Right kidney (tissue), 1 donor: Measurements from ENCODE around the gene NPHP4.

Experiments
- DNase-seq: peaks from one replicate; pipeline ENCODE4 v3.0.0-alpha.2; 2016

The NPHP4 gene

DNA sequence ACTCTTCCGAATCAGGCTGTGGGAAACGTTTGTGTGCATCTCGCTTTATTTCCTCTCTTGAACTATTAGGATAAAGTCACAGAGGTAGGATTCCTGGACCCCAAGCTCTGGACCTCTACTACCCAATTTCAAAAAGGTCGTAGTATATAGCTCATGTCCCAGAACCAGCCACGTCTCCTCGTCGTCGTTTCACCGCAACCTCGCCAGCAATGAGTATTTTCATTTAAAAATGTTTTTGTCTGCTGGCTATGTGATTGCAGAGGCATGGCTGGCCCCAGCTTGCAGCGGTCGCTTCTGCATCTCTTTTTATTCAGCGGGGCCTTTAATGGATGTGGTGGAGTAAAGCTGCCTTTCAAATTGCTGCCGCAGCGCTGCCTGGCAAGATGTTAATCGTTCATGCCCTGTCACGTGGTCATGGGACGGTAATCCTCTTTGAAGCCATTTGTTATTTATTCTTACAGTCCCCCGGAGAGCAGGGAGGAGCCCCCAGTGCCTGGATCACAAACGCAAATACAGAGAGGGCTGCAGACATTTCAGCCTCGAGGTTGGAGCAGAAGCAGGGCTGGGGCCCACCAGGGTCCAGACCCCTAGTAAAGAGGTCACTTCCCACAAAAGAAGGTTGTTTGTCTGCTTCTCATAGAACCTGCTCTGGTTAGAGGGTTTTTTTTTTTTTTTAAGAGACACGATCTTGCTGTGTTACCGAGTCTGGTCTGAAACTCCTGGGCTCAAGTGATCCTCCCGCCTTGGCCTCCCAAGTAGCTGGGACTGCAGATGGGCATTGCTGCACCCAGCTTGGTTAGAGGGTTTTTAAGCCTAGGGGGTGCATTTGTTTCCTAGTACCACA lies 11.6 kb upstream of the NPHP4 start:
- DNase-seq = peak; percentile 23

DNA sequence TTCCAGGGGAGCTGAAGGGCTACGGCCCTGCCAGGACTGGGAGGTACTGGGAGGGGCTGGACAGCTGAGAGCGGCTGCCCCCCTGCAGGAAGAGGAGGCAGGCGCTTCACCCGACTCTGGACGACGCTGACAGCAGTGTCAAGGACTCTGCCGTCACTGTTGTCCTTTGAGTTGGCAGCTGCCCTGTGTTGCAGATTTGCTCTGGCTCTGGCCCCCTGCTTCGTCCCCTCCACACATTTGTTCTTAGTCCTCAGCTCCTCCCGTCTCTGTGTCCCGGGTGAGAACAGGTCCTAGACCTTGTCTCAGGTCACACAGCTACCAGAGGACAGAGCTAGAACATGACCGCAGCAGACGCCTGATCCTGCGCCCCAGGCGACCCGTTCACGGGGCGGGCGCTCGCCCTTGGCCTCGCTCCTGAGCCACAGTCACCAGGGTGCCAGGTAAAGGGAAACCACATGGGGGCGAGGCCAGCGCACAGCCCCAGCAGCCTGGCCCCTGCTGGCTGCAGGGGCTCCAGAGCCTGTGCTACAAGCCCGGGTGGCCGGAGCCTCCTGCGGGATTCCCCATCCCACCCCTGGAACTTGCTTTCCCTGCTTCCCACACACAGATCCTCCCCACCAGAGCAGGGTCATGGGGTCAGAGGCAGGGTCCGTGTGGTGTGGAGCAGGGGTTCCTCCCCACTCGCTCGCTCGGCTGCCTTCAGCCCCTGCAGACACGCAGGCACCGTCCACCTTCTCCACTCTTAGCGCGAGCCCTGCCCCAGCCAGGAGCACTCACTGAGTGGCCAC lies 10.7 kb upstream of the NPHP4 start:
- peak; percentile 25 for DNase-seq

DNA sequence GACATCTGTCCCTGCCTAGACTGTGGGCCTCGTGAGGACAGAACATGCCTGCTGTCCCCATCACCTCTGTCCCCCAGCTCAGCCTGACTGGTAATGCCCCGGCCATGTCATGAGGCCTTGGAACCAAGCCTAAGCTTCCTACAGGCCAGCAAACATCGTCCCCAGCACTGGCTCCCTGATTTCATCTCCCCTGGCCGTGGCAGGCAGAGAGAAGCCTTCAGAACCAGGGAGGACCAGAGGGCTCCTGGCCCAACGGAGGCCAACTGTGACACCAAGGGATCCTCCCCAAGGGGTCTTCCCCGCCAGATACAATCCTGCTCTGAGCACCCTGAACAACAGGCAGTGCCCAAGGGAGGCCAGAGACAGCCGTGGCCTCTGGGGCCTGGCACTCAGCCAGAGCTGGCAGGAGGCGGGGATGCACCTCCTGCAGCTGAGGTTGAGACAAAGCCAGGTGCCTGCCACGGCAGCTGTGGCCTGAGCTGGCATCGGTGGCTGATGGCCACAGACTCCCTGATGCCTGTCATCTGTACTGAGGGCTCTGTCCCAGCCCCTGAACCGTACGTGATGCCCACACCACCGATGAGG lies 9.9 kb upstream of the NPHP4 start:
- no peak for DNase-seq

DNA sequence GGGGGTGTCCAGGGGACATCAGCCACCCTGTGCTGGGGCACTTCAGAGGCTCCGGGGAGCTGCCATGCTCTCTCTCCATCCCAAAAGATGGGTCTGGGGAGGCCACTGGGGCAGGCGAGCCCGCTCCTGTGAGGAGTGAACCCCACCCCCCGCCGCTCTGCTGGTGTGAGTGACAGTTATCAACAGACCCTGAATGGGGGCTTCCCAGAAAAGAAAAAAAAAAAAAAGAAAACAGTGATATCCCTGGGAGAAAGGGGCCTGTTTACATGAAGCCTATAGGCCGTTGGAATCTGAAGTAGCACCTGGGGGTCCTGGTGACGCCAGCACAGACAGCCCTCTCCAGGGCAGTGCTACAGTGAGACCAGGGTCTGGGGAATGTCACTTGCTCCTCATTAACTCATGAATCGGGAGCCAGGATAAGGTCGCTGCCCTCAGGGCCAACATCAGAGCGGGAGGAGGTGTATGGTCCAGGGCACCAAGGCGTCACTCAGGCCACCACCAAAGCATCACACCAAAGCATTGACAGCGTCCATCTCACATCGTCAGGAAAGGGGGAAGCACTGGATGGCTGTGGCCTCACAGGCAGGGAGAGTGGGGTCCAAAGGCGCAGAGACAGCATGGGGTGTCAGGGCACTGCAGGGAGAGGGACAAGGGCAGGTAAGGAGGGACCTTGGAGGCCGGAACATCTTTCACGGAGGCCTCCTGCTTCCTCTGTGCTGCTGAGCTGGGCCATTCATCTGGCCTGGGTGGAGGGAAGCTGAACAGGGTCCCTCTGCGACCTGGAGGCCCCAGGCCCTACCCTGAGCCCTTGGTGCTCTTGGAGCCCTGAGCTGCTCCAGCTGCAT lies 8.4 kb upstream of the NPHP4 start:
- no peak for DNase-seq

DNA sequence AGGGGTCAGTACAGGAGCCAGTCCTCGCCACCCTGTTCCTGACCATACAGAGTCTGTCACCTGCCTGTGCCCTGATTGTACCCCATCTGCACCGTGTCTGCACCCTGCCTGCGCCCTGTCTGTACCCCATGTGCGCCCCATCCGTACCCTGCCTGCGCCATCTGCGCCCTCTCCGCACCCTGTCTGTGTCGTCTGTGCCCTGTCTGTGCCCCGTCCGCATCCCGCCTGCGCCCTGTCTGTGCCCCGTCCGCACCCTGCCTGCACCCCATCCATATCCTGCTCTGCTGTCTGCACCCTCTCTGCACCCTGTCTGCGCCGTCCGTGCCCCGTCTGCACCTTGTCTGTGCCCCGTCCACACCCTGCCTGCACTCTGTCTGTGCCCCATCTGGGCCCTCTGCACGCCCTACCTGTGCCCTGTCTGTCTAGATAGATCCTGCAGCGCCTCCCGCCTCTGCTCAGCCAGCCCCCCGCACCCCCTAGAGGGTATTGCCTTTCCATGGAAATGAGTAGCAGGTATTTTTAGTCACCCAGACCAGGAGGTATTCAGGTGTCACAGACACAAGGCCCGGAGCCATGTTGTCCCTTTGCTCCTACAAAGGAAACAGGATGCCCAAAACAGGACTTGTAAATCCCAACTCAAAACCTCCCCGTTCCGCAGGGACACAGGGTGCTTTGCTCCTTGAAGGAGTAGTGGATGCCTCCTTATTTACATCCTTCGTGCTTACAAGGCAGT lies 7.7 kb upstream of the NPHP4 start:
- DNase-seq = no peak

DNA sequence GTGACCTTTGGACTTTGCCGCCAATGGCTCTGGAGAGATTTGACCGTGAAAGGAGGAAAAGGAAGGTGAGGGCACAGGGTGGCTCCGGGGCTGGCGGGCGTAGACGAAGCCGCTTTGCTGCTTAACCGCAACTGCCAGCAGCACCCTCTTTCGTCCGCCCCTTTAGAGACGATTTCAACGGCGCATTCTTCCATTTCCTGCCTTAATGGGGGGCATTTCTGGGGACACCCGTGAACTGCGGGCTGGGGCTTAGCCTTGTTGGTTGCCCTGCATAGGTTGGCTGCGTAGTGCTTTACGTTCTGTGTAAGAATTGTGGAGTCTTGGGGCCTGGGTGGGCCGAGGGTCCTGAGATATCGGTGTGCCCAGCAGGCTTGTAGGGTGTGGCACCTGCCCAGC lies 6.7 kb upstream of the NPHP4 start:
- DNase-seq = no peak

DNA sequence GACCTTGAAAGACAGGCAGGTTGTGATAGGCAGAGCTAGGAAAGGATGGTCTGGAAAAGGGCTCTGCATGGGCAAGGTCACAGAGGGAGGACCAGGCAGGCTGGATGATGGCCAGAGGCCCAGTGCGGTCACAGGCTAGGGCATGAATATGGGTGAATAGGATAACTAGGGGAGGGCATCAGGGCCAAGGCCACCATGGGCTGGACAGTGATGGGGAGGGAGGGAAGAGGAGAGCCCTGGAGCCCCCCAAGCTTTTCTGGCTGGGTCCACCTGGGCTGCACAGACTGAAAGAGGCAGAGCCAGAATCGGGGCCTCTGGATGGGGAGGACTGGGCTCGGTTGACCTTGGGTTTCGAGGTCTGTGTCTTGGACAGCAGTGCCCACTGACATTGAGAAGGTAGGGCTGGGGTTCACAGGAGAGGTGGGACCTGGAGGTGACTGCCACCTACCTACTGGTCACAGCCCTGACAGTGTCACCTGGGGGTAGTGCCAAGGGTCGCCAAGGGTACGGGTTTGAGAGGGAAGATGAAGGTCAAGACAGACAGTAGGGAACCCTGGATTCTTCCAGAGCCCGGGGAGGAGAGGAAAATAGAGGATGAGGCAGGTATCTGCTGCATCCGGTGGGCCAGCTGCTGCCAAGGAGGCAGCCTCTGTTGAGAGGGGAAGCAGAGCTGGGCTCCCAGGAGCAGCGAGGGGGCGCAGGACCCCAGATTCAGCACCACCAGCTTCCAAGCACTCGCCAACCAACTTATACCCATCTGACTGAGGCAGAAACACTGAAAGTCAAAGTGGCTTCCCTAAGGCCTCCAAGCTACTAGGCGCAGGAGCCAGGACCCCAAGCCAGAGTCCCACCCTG lies 6.1 kb upstream of the NPHP4 start:
- no peak for DNase-seq

DNA sequence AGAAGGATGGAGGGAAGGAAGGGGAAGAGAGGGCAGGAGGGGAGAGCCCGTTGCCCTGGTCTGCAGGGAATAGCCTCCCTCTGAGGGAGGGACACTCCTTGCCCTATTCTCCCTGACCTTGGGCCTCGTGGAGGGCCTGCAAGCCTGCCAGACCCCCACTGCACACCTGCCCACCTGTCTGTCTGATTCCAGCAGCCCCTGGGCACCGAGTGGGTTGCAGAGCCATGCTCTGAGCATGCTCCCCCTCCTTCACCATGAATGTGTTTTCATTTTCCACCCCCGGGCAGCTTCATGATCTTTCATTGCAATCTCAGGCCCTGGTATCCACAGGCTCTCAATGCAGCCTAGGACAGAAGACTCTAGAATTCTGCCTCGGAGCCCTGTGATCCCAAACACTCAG lies 5.1 kb upstream of the NPHP4 start:
- no peak for DNase-seq

DNA sequence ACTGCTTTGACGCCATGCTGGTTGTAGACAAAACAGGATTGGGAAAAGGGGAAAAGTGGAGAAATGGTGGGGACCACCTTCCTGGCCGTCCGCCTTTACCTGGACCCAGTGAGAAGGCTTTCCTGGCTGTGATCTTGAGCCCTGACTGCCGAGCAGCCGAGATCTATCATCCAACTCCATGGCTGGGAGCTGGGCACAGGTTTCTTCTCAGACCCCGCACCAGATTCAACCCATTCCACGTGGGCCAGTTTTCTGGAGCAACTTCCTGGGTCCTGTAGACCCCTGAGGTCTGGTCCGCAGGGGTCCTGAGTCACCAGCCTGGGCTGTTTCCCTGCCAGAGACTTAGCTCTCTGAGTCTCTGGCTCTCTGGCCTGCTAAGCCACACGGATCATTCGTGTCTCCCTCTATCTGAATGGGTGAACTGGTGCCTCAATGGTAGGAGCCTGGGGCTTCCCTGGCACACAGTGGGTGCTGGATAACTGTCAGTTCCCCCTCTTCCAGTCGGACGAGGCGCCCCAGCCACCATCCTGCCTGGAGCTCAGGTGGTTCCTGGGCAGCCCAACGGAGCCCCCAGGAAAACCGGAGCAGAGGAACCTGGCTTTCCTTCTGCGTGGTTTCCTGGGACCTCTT lies 4.5 kb upstream of the NPHP4 start:
- DNase-seq = no peak

DNA sequence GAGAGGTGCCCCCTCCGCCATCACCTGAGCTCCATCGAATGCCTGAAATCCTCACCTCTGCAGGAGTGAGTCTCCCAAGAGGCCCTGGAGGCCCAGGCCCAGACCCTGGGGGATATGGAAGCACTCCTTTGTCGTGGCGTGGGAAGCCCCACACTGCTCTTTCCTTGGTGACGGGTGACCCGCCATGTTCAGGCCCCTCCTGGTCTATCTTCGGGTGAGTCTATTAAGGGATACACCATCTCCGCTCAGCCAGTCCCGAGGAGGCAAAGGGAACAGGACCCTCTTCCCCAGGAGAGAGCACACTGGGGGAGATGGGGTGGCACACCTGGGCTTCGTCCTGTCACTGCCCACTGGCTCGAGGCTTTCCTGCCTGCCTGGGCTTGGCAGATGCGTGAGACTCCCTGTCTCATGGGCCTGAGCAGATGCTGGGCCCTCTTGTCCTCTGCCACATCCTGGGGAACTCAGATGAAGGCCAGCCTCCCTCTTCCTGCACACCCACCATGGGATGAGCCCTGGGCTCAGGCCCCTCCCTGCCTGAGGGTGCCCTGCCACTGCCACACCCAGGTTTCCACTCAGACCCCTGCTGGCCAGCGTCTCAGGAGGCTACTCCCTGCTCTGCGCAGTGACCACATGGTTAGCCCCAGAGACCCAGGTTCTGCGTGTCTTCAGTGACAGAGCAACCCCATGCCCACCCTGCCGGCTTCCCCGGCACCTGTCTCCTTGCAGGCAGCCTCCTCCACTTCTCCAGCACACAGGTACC lies 3.8 kb upstream of the NPHP4 start:
- no peak for DNase-seq

DNA sequence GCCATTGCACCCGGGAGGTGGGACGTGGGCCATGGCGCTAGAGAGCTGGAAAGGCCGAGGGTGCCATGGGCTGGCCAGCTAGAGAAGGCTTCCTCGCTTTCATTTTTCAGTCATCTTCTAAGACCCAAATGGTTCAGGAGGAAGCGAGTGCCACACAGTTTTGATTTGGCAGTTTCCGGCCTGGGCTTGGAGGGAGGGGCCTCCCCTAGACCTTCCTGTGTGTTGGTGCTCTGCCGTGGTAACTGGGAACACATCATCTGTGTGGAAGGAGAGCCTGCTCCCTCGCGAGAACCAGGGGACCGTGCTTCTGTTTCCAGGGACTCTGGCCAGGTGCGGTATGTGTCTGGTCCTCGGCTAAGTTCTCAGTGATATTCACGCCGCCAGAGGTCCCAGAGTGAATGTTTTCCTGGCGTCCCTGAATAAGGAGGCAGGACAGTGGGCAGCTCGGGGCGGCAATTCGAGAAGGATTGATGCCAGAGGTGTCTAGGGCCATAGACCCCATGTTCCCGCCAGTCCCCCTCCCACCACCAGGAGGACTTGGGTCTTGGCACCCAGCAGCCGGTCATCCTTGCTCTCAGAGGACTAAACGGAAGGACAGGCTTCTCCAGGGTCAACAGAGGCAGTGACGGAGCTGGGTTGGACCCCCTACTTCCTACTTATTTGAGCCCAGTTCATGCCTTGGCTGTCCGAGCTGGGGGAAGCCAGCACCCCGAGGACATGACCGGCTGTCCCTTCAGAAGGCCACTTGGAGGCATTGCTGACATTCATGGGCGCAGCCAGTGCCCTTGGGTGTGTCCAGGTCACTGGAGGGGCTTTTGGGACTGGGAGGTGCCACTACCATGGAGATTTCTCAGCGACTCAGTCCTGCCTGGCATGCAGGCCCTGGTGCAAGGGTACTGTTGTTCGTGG lies 2.7 kb upstream of the NPHP4 start:
- no peak for DNase-seq

DNA sequence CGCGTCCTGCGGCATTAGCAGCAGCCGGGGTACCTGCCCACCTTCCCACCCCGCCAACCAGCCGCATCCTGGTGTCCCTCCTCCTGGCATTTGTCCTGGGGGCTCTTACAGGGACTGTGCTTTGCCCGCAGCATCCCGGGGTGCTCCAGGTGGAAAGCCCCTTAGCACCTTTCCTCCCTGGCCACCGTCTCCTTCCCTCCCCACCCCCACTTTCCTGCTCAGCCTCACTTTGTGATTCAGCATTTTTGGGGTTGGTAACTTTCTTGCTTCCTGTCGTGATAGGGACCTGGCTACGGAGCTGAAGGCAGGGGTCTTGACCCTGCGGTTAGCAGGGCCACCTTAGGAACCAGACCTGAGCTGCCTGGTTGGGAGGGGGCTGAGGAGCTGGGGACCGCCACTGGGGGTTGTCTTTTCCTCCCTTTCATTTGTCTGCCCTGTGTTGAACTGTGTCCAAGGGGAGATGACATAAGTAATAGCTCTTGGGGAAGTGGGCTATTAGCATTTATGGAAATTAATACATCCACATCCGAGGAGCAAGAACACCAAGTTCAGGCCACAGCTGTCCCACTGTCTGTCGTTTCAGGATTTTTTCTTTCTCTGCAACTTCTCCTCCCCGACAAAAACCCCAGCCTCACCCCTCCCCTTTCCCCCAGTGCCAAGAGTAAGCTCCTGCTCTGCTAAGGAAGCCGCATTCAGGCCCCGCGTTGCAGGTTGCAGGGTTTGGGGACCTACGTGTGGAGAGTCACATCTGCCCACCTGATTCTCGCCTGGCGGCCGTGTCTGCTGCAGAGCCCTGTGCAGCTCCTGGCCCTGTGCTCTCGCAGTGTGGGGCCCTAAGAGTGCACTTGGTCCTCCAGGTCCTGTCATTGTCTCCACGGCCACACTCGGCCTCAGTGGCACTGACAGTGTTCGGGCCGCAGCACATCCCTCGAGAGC lies 1.6 kb upstream of the NPHP4 start:
- DNase-seq = no peak

DNA sequence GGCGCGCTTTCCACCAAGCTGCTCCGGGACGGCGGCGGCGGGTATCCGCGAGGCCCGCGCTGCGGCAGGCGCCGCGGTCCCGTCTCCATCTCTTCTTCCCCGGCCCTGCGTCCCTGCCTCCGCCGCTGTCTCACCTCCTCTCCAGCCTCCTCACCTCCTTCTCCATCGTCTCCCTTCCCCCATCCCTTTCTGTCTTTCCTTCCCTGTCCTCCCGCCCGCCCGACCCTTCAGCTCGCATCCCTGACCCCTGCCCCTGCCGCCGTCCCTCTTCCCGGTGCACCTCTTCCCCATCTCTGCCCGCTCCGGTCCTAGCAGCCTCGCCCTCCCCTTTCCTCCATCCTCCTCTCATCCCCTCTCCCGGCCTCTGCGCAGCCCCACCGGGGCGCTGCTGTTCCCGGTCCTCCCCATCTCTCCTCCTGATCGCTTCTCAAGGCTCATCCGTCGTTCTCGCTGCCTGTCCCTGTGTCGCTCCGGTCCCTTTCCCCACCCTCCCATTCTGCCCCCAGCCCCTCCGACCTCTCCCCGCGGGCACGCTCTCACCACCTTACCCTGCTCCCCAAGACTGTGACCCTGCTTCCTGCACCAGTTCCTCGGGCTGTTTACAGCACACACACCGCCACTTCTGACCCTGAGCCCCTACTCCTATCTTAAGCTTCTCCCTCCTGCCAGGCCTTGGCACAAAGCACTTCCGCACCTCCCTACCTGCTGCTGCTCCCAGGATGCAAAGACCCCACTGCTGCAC lies 760 bp upstream of the NPHP4 start:
- DNase-seq = no peak

DNA sequence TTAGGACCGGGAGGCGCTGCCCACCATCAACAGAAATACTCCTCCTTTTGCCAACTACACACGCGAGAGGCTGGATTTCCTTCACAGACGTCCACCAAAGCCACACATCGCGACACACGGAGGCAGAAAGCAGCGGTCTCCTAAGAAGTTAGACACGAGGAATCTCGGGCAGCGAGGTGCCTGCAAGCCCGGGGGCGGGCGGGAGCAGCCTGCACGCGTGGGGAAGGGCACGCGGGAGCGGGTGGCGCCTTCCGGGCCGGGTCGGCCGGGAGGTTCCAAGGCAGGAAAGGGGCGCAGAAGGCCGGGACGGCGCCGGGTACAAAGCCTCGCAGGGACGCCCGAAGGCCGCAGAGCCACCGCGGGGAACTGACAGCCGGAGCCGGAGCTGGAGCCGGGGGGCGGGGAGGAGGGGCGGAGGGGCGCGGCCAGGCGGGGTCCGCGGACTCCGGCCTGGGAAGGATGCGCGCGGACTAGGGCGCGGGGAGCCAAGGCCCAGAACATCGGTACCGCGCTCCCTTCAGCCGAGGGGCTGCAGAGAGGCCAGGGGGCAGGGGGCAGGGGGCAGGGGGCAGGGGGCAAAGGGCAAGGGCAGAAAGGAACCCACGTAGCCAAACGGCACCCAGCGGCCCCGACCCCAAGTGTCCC lies 722 bp downstream of the NPHP4 start:
- peak; percentile 60 for DNase-seq

DNA sequence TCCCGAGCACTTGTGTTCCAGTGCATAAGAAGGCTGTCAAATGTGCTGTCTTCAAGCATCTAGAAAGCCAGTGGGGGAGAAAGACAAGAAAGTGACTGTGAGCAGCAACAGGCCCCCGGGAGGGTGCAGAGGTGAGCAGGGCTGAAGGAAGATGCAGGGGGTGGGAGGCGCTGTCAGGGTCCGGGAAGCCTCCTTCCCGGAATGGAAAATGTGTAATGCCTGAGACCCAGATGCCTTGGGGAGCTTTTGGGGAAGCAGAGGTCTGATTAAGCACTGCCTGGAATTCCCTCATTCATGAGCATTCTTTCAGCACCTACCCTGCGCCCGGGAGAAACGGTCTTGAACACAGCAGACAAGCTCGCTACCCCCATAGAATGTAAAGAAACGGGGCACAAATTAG lies 1.3 kb downstream of the NPHP4 start:
- no peak for DNase-seq

DNA sequence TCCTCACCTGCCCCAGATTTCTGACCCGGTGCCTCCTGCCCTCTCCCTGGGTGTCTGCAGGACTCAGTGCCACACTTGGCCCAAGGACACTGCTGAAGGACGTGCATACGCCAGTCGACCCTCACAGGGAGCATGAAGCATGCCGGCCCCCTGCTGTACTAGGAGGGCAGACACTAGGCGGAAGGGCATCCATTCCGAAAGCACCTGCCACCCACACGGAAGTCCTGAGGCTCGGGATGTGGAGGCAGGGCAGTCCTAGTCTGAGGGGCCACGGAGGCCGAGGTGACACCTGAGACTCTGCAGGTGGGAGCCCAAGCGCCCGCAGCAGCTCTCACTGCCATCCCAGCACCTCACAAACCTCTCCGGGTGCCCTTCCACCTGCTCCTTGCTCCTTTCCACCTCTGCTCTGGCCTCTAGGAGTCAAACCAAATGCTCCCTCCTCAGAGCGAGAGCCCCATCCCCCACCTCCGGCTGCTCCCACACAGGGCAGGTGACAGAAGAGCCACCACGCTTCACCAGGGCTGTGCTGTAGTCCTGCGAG lies 2.4 kb downstream of the NPHP4 start:
- DNase-seq = no peak
